IMR-90 (cell line): Measurements from ENCODE around the gene DCAKD. TPM values are rescaled to one million over a fixed set of nuclear protein-coding genes. Genes with fewer than 3 reads are reported as not detected.

Experiments
- ATAC-seq: fragments of 200-7000 bp; cut with Tn5 transposase; 2 replicates; pipeline ENCODE4 v1.9.1; 2020; ENCODE audit warnings: low read depth, mild to moderate bottlenecking, moderate library complexity
- BruUV-seq: library from RNA; stranded (reverse); fragments of 400-500 nt; replicated peaks from 2 replicates; lab custom pipeline; 2021; lab: Mats Ljungman, UMichigan
- CTCF ChIA-PET: fragments of 300-600 bp; formaldehyde crosslinking; extraction: SDS; loops from one replicate; lab custom pipeline; 2021; ENCODE audit warnings: antibody characterized with exemption; lab: Yijun Ruan, JAX
- POLR2A ChIA-PET: fragments of 300-600 bp; sonication (Branson Sonifier 250); formaldehyde crosslinking; loops from one replicate; lab custom pipeline; 2022; ENCODE audit warnings: antibody characterized with exemption; ENCODE audit not compliant: unreplicated experiment; lab: Charles Lee
- DNase-seq: peaks from one replicate; pipeline ENCODE4 v3.0.0; 2013
- H2AFZ ChIP-seq: replicated peaks from 2 replicates; pipeline ENCODE3; 2013; ENCODE audit warnings: low read length, mild to moderate bottlenecking; ENCODE audit not compliant: poor library complexity
- H2AK5ac ChIP-seq: 2 replicates; pipeline ENCODE4 v1.6.1; 2013; ENCODE audit warnings: low read depth, low read length, inconsistent platforms
- H2AK9ac ChIP-seq: replicated peaks from 2 replicates; pipeline ENCODE3; 2013; ENCODE audit warnings: mild to moderate bottlenecking, low read depth, low read length, moderate library complexity; ENCODE audit not compliant: poor library complexity
- H2BK120ac ChIP-seq: 2 replicates; pipeline ENCODE4 v1.6.1; 2013; ENCODE audit warnings: low read depth, low read length, inconsistent platforms
- H2BK15ac ChIP-seq: 3 replicates; pipeline ENCODE4 v1.6.1; 2013; ENCODE audit warnings: low read depth, low read length, inconsistent platforms
- H2BK20ac ChIP-seq: 2 replicates; pipeline ENCODE4 v1.6.1; 2013; ENCODE audit warnings: low read depth, mild to moderate bottlenecking, inconsistent platforms, low read length, moderate library complexity
- H2BK5ac ChIP-seq: 2 replicates; pipeline ENCODE4 v1.6.1; 2013; ENCODE audit warnings: mild to moderate bottlenecking, low read depth, low read length, inconsistent platforms; ENCODE audit not compliant: poor library complexity, severe bottlenecking
- H3K14ac ChIP-seq: replicated peaks from 2 replicates; pipeline ENCODE4 v1.6.1; 2013; ENCODE audit warnings: low read depth, low read length, inconsistent platforms
- H3K18ac ChIP-seq: 2 replicates; pipeline ENCODE4 v1.6.1; 2013; ENCODE audit warnings: low read depth, low read length, control low read depth
- H3K23ac ChIP-seq: 2 replicates; pipeline ENCODE4 v1.6.1; 2013; ENCODE audit warnings: low read depth, low read length, inconsistent platforms
- H3K27ac ChIP-seq: 2 replicates; pipeline ENCODE4 v1.5.1; 2013; ENCODE audit warnings: mild to moderate bottlenecking, control low read depth, low read length; ENCODE audit not compliant: insufficient read depth
- H3K27me3 ChIP-seq: 2 replicates; pipeline ENCODE4 v1.6.1; 2013; ENCODE audit warnings: low read length; ENCODE audit not compliant: control insufficient read depth, insufficient read depth
- H3K36me3 ChIP-seq: 2 replicates; pipeline ENCODE4 v1.6.1; 2013; ENCODE audit warnings: low read length, mixed read lengths; ENCODE audit not compliant: control insufficient read depth, insufficient read depth
- H3K4ac ChIP-seq: 2 replicates; pipeline ENCODE4 v1.6.1; 2013; ENCODE audit warnings: low read depth, low read length, inconsistent platforms
- H3K4me1 ChIP-seq: 2 replicates; pipeline ENCODE4 v1.6.1; 2013; ENCODE audit warnings: low read length, mixed read lengths; ENCODE audit not compliant: control insufficient read depth, insufficient read depth
- H3K4me2 ChIP-seq: 2 replicates; pipeline ENCODE4 v1.6.1; 2013; ENCODE audit warnings: low read depth, mild to moderate bottlenecking, control low read depth, low read length, moderate library complexity
- H3K4me3 ChIP-seq: 2 replicates; pipeline ENCODE4 v1.5.1; 2013; ENCODE audit warnings: low read depth, mild to moderate bottlenecking, control low read depth, low read length, moderate library complexity; ENCODE audit not compliant: insufficient read depth
- H3K56ac ChIP-seq: 2 replicates; pipeline ENCODE4 v1.6.1; 2013; ENCODE audit warnings: low read length, inconsistent platforms; ENCODE audit not compliant: insufficient read depth; ENCODE audit errors: extremely low read depth
- H3K79me1 ChIP-seq, 2 experiments: 2 replicates each; pipeline ENCODE4 v1.6.1; 2013; ENCODE audit warnings: low read length in 2 of 2, inconsistent platforms in 1 of 2, low read depth in 1 of 2
- H3K9ac ChIP-seq: 2 replicates; pipeline ENCODE4 v1.6.1; 2013; ENCODE audit warnings: low read depth, low read length, control low read depth
- H3K9me1 ChIP-seq: 2 replicates; pipeline ENCODE4 v1.6.1; 2013; ENCODE audit warnings: low read length, inconsistent platforms; ENCODE audit not compliant: insufficient read depth
- H3K9me3 ChIP-seq: 2 replicates; pipeline ENCODE4 v1.6.1; 2013; ENCODE audit warnings: low read length; ENCODE audit not compliant: control insufficient read depth, insufficient read depth
- H4K20me1 ChIP-seq: 2 replicates; pipeline ENCODE4 v1.6.1; 2013; ENCODE audit warnings: low read length, inconsistent platforms; ENCODE audit not compliant: insufficient read depth
- H4K5ac ChIP-seq: 2 replicates; pipeline ENCODE4 v1.6.1; 2013; ENCODE audit warnings: mild to moderate bottlenecking, low read depth, low read length, control low read depth
- H4K8ac ChIP-seq, 2 experiments: 2 replicates each; pipeline ENCODE4 v1.6.1; 2013; ENCODE audit warnings: low read depth in 2 of 2, low read length in 2 of 2, control low read depth in 1 of 2, inconsistent platforms in 1 of 2
- H4K91ac ChIP-seq: 2 replicates; pipeline ENCODE4 v1.6.1; 2013; ENCODE audit warnings: low read depth, low read length, inconsistent platforms; ENCODE audit not compliant: insufficient read depth
- BHLHE40 ChIP-seq: fragments of 150-350 bp; IDR thresholded peaks from 2 replicates; pipeline ENCODE4 v1.6.1; 2016; ENCODE audit warnings: mild to moderate bottlenecking, low read depth, low read length
- CHD1 ChIP-seq: IDR thresholded peaks from 2 replicates; pipeline ENCODE4 v1.6.1; 2012; ENCODE audit warnings: low read depth, low read length, improper control_type of control experiment
- ELK1 ChIP-seq: fragments of 150-350 bp; IDR thresholded peaks from 2 replicates; pipeline ENCODE4 v1.6.1; 2016; ENCODE audit warnings: low read depth, mild to moderate bottlenecking, low read length, moderate library complexity, borderline replicate concordance
- MAFK ChIP-seq: IDR thresholded peaks from 2 replicates; pipeline ENCODE4 v1.6.1; 2012; ENCODE audit warnings: low read depth, low read length, improper control_type of control experiment
- MAZ ChIP-seq: IDR thresholded peaks from 2 replicates; pipeline ENCODE4 v1.6.1; 2012; ENCODE audit warnings: low read depth, mild to moderate bottlenecking, low read length, improper control_type of control experiment, moderate library complexity, borderline replicate concordance
- RAD21 ChIP-seq: IDR thresholded peaks from 2 replicates; pipeline ENCODE4 v1.6.1; 2012; ENCODE audit warnings: low read length, improper control_type of control experiment
- RCOR1 ChIP-seq: IDR thresholded peaks from 2 replicates; pipeline ENCODE4 v1.6.1; 2012; ENCODE audit warnings: mild to moderate bottlenecking, low read length, improper control_type of control experiment; ENCODE audit not compliant: insufficient replicate concordance
- RFX5 ChIP-seq: IDR thresholded peaks from 2 replicates; pipeline ENCODE4 v1.8.0; 2012; ENCODE audit warnings: low read depth, mild to moderate bottlenecking, low read length, moderate library complexity
- WGBS, 2 experiments: methylation state at CpG; one replicate each; pipeline versions ENCODE4 v1.1.5 to v1.1.7; 2013; ENCODE audit warnings: missing lambda C conversion rate in 2 of 2; ENCODE audit not compliant: insufficient read length in 1 of 2; ENCODE audit errors: extremely low coverage in 2 of 2; 5-methylcytosine and 5-hydroxymethylcytosine counted together
- dilution Hi-C: fragments of 300-500 bp; cut with HindIII; formaldehyde crosslinking; loops from one replicate; pipeline ENCODE4 v1.14.3; 2018; ENCODE audit warnings: low sequenced_read_pairs; ENCODE audit not compliant: unreplicated experiment
- in situ Hi-C: fragments of 300-500 bp; cut with MboI; formaldehyde crosslinking; loops from 3 replicates; pipeline ENCODE4 v1.14.3; 2019; ENCODE audit warnings: low sequenced_read_pairs, inconsistent platforms, mixed read lengths
- intact Hi-C: fragments of 100-400 bp; cut with micrococcal nuclease; formaldehyde crosslinking; loops from 2 replicates; pipeline ENCODE4 v1.10.0; 2022
- polyA plus RNA-seq, 3 experiments: library from polyadenylated mRNA; depleted of rRNA; stranded (reverse); fragments of >200 nt; gene quantifications; 2 replicates each; pipeline ENCODE4 v1.2.3, GENCODE V29; 2012; ENCODE audit warnings: low replicate concordance in 1 of 3
- total RNA-seq: library from RNA; depleted of rRNA; stranded (reverse); fragments of >200 nt; gene quantifications from 2 replicates; pipeline ENCODE4 v1.2.3, GENCODE V29; 2012
- TF ChIP-seq, protein P1 (sequence below): fragments of 150-350 bp; IDR thresholded peaks from 2 replicates; pipeline ENCODE4 v1.6.1; 2017; ENCODE audit warnings: mild to moderate bottlenecking, antibody characterized with exemption, low read length, low read depth
- TF ChIP-seq, protein P2 (sequence below): conservative IDR thresholded peaks from 2 replicates; pipeline ENCODE4 v1.5.1; 2012; ENCODE audit warnings: mild to moderate bottlenecking, low read depth, low read length, improper control_type of control experiment

The DCAKD gene
- total and polyA plus RNA-seq, 2 of the 4 experiments (the other 2 are of a cell fraction) = 31.3 to 47.9 TPM

GRCh38 chr17:44977065-44977464, 74.4 kb downstream of the DCAKD start:
- H2AK9ac ChIP-seq = peak overlapping the region; percentile 68
- POLR2A ChIA-PET = no interaction called here

More at GRCh38 chr17:44977065-44977464, 74.4 kb downstream of the DCAKD start:
- Histone ChIP-seq H2BK20ac (no peak overlapping the region), H4K5ac (no peak overlapping the region; the same call in 1 of the 2 replicates), H3K9me1 (peaks cover 22% of the 10 kb centered on the region), H3K14ac (0 out of 2 replicates have a peak overlapping the region, but pooled peaks have one; percentile 35), H3K27me3 (peaks cover 4% of the 10 kb centered on the region; the same call in 1 of the 2 replicates), H3K4me1 (peaks cover 45% of the 10 kb centered on the region), H2BK15ac (0 out of 3 replicates have a peak overlapping the region, but pooled peaks have one; percentile 40), H3K23ac (peak overlapping the region; percentile 7; the same call in 1 of the 2 replicates), H3K4me3 (no peak overlapping the region), H3K36me3 (no peaks in the 10 kb centered on the region), H3K9ac (no peak overlapping the region), H2AFZ (no peak overlapping the region), H4K20me1 (peaks cover 5% of the 10 kb centered on the region; the same call in 1 of the 2 replicates), H3K4me2 (no peak overlapping the region), H2BK5ac (no peak overlapping the region), H3K79me1 (peaks cover 0 to 6% of the 10 kb centered on the region in 2 experiments; a peak in 1 of 4 replicates), H2BK120ac (peak overlapping the region; percentile 56; the same call in 1 of the 2 replicates), H4K91ac (0 out of 2 replicates have a peak overlapping the region, but pooled peaks have one; percentile 18), H2AK5ac (peak overlapping the region; percentile 86; the same call in 1 of the 2 replicates), H3K56ac (no peak overlapping the region), H4K8ac (peak overlapping the region in 1 of 2 experiments; percentile 23; a peak in 1 of 4 replicates), H3K18ac (no peak overlapping the region; the same call in 1 of the 2 replicates), H3K4ac (peak overlapping the region; percentile 24; the same call in 1 of the 2 replicates), H3K9me3 (no peaks in the 10 kb centered on the region), H3K27ac (no peak overlapping the region)
- WGBS, 2 experiments = no CpG with 5 or more reads among the region's 3 CpGs
- intact Hi-C loops = no loop called here
- TF ChIP-seq RFX5 (no peak), MAZ (no peak), RCOR1 (no peak), CHD1 (no peak), ELK1 (no peak), RAD21 (no peak), BHLHE40 (no peak), MAFK (no peak)
- TF ChIP-seq, protein P1, sequence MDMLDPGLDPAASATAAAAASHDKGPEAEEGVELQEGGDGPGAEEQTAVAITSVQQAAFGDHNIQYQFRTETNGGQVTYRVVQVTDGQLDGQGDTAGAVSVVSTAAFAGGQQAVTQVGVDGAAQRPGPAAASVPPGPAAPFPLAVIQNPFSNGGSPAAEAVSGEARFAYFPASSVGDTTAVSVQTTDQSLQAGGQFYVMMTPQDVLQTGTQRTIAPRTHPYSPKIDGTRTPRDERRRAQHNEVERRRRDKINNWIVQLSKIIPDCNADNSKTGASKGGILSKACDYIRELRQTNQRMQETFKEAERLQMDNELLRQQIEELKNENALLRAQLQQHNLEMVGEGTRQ = no peak
- TF ChIP-seq, protein P2, sequence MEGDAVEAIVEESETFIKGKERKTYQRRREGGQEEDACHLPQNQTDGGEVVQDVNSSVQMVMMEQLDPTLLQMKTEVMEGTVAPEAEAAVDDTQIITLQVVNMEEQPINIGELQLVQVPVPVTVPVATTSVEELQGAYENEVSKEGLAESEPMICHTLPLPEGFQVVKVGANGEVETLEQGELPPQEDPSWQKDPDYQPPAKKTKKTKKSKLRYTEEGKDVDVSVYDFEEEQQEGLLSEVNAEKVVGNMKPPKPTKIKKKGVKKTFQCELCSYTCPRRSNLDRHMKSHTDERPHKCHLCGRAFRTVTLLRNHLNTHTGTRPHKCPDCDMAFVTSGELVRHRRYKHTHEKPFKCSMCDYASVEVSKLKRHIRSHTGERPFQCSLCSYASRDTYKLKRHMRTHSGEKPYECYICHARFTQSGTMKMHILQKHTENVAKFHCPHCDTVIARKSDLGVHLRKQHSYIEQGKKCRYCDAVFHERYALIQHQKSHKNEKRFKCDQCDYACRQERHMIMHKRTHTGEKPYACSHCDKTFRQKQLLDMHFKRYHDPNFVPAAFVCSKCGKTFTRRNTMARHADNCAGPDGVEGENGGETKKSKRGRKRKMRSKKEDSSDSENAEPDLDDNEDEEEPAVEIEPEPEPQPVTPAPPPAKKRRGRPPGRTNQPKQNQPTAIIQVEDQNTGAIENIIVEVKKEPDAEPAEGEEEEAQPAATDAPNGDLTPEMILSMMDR = no peak
- dilution Hi-C loops = no loop called here
- no TSS peak for BruUV-seq
- in situ Hi-C loops = no loop called here
- no peak for ATAC-seq
- CTCF ChIA-PET = no interaction called here
- DNase-seq = no peak
